ENCODE results near the gene STAMBPL1. TPM values are rescaled to one million over a fixed set of nuclear protein-coding genes. Genes with fewer than 3 reads are reported as not detected.

STAMBPL1 gene
- total and polyA plus RNA-seq, 10 donors: 6.2 to 49.4 (median 25.6) TPM

DNA sequence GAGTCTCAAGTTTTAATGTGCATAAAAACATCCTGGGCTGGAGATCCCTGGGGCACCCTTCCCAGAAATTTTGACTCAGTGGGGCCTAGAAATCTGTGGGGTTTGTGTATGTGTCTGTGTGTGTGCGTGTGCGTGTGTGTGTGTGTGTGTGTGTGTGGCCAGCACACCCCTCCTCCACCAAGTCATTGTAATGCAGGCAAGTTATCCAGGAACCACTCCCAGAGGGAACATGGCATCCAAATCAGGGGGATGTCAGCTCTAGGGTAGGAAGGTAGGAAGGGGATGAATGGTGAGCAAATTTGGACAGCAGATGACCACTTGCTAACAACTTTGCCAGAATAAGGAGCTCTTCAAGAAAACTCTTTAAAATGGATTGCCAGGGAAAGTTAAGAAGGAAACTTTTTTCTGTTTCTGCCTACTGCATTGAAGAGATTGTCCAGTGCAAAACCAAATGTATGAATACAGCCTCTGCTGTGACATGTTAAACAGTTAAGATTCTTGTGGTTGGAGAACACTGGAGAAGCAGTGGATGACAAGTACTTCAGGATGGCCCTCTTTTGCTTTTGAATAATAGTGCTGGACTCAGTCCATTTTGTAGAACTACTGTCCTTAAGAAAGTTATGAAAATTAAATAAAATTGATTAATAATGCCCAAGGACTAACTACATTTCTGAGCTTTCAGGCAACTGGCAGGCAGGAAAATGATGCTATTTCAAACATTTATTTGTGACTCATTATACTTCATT, 12.3 kb downstream of the STAMBPL1 start:
- WGBS, 5 donors: 61 to 96% (median 76%) methylated on average over 2 of the region's 2 CpGs
- Histone ChIP-seq H3K27ac (no peak overlapping the region), H3K27me3 (replicated peaks in 1 of 7) (no peaks in the 10 kb centered on the region), H3K4me3 (no peak overlapping the region), H3K36me3 (peaks cover 0 to 6% (median 0%) of the 10 kb centered on the region in 6 donors), H3K9me3 (no peaks in the 10 kb centered on the region), H3K4me1 (peaks cover 0 to 85% (median 44%) of the 10 kb centered on the region in 6 donors)
- no peak for DNase-seq
- intact Hi-C loops (cut with DNase I; ENCODE audit: low total_unique reads): no loop called here
- TF ChIP-seq, protein P1, sequence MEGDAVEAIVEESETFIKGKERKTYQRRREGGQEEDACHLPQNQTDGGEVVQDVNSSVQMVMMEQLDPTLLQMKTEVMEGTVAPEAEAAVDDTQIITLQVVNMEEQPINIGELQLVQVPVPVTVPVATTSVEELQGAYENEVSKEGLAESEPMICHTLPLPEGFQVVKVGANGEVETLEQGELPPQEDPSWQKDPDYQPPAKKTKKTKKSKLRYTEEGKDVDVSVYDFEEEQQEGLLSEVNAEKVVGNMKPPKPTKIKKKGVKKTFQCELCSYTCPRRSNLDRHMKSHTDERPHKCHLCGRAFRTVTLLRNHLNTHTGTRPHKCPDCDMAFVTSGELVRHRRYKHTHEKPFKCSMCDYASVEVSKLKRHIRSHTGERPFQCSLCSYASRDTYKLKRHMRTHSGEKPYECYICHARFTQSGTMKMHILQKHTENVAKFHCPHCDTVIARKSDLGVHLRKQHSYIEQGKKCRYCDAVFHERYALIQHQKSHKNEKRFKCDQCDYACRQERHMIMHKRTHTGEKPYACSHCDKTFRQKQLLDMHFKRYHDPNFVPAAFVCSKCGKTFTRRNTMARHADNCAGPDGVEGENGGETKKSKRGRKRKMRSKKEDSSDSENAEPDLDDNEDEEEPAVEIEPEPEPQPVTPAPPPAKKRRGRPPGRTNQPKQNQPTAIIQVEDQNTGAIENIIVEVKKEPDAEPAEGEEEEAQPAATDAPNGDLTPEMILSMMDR (IDR thresholded peaks at IDR 0.05 in 8 of 11, conservative IDR thresholded peaks at IDR 0.05 in 3 of 11): no peak
- TF ChIP-seq POLR2A (IDR thresholded peaks at IDR 0.05) (no peak), POLR2AphosphoS5 (IDR thresholded peaks at IDR 0.05) (no peak)

DNA sequence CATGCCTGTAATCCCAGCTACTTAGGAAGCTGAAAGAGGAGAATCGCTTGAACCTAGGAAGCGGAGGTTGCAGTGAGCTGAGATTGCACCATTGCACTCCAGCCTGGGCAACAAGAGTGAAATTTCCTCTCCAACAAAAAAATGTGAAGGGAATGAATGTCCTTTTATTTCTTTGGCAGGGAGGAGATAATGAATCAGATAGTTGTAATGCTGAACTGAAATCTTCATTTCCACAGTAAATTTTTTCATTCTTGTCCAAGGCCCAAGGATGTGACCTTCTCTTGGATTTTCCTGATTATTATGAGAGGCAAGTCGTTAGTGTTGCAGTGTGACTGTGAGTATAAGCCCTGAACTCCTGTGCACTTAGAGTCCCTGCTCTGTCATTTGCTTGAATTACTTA, 13.6 kb downstream of the STAMBPL1 start:
- Histone ChIP-seq H3K27ac (peak overlapping the region in 3 of 8 donors; percentile 28 to 50 (median 31)), H3K27me3 (replicated peaks in 1 of 7) (no peaks in the 10 kb centered on the region), H3K9me3 (no peaks in the 10 kb centered on the region), H3K36me3 (peaks cover 0 to 6% (median 0%) of the 10 kb centered on the region in 6 donors), H3K4me3 (no peak overlapping the region), H3K4me1 (peaks cover 1 to 85% (median 39%) of the 10 kb centered on the region in 6 donors)
- 54 to 73% (median 55%) methylated on average over 3 of the region's 3 CpGs for WGBS, 5 donors
- TF ChIP-seq, protein P1 (IDR thresholded peaks at IDR 0.05 in 8 of 11, conservative IDR thresholded peaks at IDR 0.05 in 3 of 11): no peak
- TF ChIP-seq POLR2AphosphoS5 (IDR thresholded peaks at IDR 0.05) (no peak), POLR2A (IDR thresholded peaks at IDR 0.05) (no peak)
- no peak for DNase-seq
- intact Hi-C loops (cut with DNase I; ENCODE audit: low total_unique reads): no loop called here

DNA sequence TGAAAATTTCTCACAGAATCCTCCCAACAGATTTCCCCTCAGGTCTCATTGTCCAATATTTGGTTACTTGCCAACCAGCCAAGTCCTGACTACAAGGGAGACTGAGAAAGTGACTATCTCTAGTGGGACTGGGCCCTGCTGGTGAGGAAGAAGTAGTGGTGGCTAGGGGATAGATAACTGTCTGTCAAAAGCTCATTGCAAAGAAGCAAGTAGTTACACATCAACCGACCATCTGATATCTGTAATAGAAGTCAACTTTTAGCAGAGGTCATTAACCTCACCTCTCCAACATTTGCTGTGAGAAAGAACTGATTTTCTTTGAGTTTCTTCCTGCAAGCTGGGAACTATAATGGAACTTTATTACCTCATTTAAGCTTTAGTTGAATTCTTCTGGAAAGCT, 15.2 kb downstream of the STAMBPL1 start:
- Histone ChIP-seq H3K4me3 (no peak overlapping the region), H3K27me3 (replicated peaks in 1 of 7) (no peaks in the 10 kb centered on the region), H3K4me1 (peaks cover 3 to 85% (median 29%) of the 10 kb centered on the region in 6 donors), H3K27ac (no peak overlapping the region), H3K9me3 (no peaks in the 10 kb centered on the region), H3K36me3 (peaks cover 0 to 6% (median 0%) of the 10 kb centered on the region in 6 donors)
- 70 to 93% (median 87%) methylated on average over 1 of the region's 1 CpG for WGBS, 5 donors
- DNase-seq: no peak
- no peak for TF ChIP-seq POLR2A (IDR thresholded peaks at IDR 0.05)
- TF ChIP-seq, protein P1 (IDR thresholded peaks at IDR 0.05 in 8 of 11, conservative IDR thresholded peaks at IDR 0.05 in 3 of 11): no peak
- intact Hi-C loops (cut with DNase I; ENCODE audit: low total_unique reads): no loop called here

DNA sequence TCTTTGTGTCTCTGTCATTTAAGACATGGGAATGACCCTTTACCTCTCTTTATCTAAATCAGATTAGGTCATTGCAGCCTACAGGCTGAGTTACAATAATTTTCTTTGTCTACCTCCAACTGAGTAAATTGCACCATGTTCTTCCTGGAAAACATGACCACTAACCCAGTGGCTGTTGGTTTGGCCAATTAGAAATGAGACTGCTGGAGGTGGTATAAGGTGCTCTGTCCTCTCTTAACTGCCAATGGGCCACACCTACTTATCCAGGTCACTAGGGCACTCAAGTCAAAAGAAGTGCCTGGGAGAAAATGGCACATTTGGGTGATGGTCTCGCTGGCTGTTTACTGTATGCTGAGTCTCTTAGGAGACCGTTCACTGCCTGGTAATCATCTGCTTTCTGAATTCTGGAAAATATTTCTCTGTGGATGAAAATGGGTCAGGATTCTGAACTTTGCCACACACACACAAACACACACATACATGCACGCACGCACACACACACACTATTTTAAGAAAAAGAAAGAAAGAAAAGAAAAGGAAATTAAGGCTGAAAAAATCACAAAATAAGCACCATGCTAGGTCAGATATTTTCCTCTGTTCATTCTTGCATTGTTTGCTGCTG, 16.4 kb downstream of the STAMBPL1 start:
- H3K36me3 ChIP-seq: peaks cover 0 to 6% (median 0%) of the 10 kb centered on the region in 6 donors
- no peaks in the 10 kb centered on the region for H3K9me3 ChIP-seq
- 84 to 90% (median 87%) methylated on average over 4 of the region's 4 CpGs for WGBS, 5 donors
- H3K27ac ChIP-seq: peak overlapping the region in 3 of 8 donors; percentile 18 to 36 (median 29)
- intact Hi-C loops (cut with DNase I; ENCODE audit: low total_unique reads): no loop called here
- TF ChIP-seq POLR2A (IDR thresholded peaks at IDR 0.05) (no peak), POLR2AphosphoS5 (IDR thresholded peaks at IDR 0.05) (no peak)
- TF ChIP-seq, protein P1 (IDR thresholded peaks at IDR 0.05 in 8 of 11, conservative IDR thresholded peaks at IDR 0.05 in 3 of 11): no peak
- peaks cover 3 to 89% (median 32%) of the 10 kb centered on the region in 6 donors for H3K4me1 ChIP-seq
- H3K27me3 ChIP-seq (replicated peaks in 1 of 7): no peaks in the 10 kb centered on the region
- DNase-seq: no peak
- no peak overlapping the region for H3K4me3 ChIP-seq
